ENCODE measurements around the gene CAMTA1.

Gene CAMTA1

DNA sequence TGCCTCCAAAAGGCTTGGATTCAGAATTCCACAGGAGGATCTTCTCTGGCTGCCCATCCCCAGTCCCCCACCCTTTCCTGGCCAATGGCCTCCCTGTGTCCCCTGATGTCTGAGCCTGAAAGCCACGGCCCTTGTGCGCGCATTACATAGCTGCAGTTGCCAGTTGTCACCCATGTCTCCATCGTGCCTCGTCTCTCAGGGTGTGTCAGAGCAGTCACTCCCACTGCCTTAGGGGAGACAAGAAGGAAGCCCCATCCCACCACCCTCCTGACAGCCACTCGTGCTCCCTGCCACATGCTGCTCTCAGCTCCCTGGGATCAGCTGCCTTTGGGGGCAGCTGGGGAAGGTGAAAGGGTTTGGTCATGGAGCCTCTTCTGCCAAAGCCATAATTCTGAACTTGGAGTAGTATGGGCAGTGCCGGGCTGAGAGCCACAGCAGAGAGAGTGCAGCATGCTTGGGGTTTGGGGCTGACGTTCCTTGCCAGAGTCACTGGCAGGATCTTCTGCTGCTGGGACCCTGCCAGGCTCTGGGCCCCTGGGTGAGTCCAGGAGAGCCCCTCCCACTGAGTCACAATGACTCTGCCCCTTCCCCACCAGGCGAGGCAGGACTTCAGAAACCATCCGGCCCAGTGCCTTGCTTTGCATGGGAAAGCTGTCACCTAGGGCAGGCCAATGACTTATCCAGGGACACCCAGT is 700.0 kb downstream of the CAMTA1 start:
- TF ChIP-seq, protein P1, sequence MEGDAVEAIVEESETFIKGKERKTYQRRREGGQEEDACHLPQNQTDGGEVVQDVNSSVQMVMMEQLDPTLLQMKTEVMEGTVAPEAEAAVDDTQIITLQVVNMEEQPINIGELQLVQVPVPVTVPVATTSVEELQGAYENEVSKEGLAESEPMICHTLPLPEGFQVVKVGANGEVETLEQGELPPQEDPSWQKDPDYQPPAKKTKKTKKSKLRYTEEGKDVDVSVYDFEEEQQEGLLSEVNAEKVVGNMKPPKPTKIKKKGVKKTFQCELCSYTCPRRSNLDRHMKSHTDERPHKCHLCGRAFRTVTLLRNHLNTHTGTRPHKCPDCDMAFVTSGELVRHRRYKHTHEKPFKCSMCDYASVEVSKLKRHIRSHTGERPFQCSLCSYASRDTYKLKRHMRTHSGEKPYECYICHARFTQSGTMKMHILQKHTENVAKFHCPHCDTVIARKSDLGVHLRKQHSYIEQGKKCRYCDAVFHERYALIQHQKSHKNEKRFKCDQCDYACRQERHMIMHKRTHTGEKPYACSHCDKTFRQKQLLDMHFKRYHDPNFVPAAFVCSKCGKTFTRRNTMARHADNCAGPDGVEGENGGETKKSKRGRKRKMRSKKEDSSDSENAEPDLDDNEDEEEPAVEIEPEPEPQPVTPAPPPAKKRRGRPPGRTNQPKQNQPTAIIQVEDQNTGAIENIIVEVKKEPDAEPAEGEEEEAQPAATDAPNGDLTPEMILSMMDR (IDR thresholded peaks at IDR 0.05; ENCODE audit: insufficient read depth, missing control alignments) = no peak
- no peak for DNase-seq (ENCODE audit: insufficient read length, low spot score)
- no peak for FAIRE-seq

DNA sequence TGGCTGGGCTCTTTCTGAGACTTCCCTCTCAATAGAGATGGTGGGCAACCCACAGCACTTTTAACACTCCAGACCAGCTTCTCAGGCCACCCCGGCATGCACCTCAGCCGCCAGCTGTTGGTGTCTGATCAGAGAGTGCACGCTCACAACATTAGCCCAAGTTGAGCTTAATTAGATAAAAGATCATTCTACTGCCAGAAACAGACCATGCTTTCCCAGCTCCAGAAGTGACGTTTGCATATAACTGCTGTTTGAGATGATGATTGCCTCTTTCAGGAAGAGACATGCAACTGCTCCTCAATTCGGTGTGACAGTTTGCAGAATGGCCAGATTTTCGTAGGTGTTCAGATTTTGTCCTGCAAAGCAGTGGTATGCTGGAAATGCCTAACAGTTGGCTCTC is 700.6 kb downstream of the CAMTA1 start:
- TF ChIP-seq, protein P1 (IDR thresholded peaks at IDR 0.05; ENCODE audit: insufficient read depth, missing control alignments) = no peak
- DNase-seq (ENCODE audit: insufficient read length, low spot score) (no peak), FAIRE-seq (no peak)

DNA sequence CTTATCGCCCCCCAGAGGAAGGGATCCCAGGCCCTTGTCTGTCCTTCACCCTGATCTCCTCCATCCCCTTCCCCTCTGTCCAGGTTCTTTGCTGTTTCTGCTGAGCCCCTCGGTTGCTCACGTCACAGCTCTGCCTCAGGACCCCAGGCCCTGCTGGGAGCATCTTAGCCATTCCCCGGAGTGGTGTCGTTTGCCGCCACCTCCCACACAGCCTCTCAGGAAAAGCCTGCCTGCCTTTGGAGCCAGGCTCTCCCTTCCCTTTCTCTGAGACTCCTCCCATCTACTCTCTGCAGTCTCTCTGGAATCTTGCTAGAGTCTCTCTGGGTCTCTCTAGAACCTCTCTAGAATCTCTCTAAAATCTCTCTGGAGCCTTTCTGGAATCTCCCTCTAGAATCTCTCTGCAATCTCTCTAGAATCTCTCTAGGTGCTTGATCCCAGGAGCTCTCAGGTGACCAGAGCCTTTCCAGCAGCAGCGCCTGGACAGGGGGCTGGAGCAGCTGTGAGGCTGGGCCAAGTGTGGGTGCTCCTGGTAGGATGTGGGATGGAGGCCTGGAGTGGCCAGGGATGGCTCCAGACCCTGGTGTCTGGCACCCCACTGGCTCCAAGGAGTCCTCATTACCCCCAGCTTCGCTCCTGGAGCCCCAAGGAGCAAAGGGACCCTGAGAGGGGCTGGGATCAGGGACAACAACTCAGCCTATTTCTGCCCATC is 702.7 kb downstream of the CAMTA1 start:
- no peak for FAIRE-seq
- no peak for DNase-seq (ENCODE audit: insufficient read length, low spot score)
- TF ChIP-seq, protein P1 (IDR thresholded peaks at IDR 0.05; ENCODE audit: insufficient read depth, missing control alignments) = no peak

- FAIRE-seq = no peak
- TF ChIP-seq, protein P1 (IDR thresholded peaks at IDR 0.05; ENCODE audit: insufficient read depth, missing control alignments) = no peak
Measured at GRCh38 chr1:7488475-7488842, 703.2 kb downstream of the CAMTA1 start.

DNA sequence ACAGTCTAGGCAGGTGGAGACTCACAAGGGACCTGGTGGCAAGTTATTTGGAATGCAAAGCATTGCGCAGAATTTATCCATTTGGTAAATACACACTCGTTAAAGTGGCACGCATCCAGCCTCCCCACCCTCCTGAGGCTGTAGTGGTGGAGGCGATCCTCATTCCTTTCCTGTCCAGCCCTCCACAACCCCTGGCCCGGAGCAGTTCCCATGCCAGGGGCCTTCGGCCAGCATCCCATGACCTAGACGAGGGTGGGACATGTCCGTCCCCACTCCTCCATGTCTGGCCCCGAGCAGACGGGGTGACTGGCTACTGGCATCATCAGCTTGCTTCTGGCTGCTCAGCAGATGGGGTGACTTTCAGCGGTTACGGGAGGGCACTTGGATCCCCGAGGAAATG is 704.3 kb downstream of the CAMTA1 start:
- FAIRE-seq (no peak), DNase-seq (ENCODE audit: insufficient read length, low spot score) (no peak)
- TF ChIP-seq, protein P1 (IDR thresholded peaks at IDR 0.05; ENCODE audit: insufficient read depth, missing control alignments) = no peak

More at GRCh38 chr1:7488475-7488842, 703.2 kb downstream of the CAMTA1 start:
- DNase-seq (ENCODE audit: insufficient read length, low spot score) = no peak

DNA sequence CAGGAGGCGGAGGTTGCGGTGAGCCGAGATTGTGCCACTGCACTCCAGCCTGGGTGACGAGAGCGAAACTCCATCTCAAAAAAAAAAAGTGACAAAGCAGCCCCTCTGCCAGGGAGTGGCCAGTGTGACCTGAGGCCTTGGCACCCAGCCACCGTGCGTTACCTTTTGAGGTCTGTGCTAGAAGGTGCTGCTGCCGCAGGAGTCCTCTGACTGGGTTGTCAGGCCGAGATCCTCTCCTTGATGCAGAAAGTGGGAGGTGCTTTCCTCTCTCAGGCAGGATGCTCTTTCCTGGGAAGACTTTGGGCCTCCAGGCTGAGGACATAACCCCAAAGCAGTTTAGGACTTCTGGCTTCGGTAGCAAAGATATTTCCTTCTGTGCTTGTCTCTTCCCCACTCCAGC is 705.3 kb downstream of the CAMTA1 start:
- FAIRE-seq = no peak
- no peak for DNase-seq (ENCODE audit: insufficient read length, low spot score)
- TF ChIP-seq, protein P1 (IDR thresholded peaks at IDR 0.05; ENCODE audit: insufficient read depth, missing control alignments) = no peak
